ENCODE data around the gene CFAP53.

Gene CFAP53

DNA sequence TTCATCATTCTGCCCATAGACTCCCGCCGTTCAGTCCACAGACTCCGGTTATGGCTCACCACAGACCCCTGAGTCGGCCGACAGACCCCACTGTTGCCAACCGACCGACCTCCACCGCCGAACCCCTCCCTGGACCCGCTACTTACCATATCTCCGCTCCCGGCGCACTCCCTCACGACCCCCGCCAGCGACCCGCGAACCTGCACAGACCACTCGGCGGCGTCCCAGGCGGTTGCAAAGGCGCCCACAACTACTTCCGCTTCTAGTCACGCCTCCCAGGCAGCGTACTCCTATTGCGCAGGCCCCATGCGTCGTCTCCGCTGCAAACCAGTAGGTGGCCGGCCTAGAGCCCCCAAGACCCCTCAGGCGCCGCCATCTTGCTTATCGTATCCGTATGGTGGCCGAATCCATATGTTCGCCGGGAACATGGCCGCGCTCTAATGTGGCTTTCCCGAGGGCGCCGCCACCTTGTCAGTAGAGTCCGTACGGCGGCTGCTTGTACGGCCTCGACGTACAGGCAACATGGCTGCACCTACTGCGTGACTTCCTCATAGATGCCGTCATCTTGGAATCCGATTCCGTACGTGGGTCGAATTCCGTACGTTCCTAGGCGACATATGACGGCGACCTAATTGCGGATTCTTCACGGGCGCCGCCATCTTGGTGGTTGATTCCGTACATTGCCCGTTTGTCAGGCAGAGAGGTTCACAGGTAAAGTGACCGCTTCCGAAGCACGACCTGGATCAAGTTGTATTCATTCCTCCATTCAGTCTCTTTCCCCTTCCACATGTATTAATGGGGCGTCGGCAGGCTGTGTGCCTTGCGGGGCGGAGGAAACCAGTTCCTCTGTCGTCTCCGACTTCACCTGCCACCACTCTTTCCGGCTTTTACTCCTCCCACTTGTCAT lies 21.4 kb upstream of the CFAP53 start, which contains the start of gene CXXC1:
Gene CXXC1 (minus strand): TSS at position 252 of the 907 bp plus-strand sequence. CDS start 103 bp downstream, at position 149.
- peak; percentile 84 for DNase-seq

GRCh38 chr18:50287028-50287440 lies 20.7 kb upstream of the CFAP53 start:
- no peak for DNase-seq

DNA sequence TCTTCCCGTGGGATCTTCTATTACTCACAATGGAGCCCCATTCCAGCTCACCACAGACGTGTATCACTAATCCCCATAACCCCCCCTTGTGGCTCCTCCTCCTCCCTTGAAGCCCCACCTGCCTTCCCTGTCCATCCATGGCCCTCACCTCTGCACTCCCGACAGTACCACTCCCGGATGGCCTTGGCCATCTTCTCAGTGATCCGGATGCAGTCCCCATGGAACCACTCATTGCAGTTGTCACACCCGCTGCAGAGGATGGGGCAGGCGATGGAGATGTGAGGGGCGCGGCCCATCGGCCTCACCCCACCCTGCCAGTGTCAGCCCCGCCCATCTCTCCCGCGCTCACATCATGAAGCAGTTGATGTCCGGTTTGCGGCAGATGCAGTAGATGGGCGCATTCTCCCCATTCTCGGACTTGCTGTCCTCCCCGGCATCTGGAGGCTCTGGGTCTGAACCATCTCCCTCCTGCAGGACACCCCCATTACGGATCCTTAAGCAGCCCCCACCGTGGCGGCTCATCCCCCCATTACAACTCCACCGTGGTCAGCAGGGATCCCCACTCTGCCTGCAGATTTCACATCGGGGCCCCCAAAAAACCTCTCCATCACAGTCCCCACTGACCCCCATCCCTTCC lies 20.2 kb upstream of the CFAP53 start:
- DNase-seq: no peak

DNA sequence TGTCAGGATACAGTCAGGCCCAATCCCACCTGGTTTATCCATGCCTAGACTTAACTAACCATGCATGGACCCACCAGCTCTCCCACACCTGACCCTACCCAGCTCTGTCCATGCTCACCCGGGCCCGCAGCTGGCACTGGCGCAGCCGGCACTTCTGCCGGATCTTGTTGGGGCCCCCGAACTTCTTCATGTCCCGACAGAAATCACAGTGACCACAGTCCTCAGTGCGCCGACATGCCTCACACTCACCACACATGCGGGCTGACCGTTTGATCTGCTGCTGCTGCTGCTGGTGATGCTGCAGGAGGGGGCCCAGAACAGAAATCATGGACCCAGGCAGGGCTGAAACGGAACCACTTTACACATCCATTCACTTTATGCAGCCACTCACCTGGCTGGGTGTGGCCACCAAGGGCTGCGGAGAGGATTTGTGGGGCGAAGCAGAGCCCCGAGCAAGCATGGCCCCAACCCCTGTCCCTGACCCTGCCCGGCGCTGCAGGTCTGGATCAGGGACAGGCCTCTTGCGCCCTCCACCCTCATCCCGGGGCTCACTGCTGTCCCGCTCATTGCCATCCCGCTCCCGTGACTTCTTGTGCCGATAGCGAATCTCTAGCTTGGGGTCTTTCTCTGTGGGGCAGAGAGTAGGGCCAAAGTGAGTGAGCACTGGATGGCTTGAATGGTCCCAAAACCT lies 19.5 kb upstream of the CFAP53 start:
- no peak for DNase-seq

DNA sequence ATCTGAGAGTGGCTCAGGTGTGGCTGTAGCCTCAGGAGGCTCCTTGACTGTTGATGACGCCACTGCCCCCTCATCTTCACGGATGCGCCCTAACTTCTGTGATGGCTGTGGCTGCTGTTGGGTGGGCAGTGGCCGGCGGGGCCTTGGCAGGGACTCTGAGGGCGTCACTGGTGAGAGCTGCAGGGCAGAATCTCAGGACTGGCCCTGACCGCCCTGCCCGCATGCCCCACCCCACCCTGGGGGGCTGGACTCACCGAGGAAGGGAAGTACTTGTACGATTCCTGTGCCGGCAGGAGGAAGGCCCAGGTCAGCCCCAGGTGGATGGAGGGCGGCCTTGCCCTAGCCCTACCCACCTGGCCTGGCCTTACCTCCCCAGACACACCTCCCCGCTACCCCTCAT lies 18.8 kb upstream of the CFAP53 start:
- DNase-seq: no peak

DNA sequence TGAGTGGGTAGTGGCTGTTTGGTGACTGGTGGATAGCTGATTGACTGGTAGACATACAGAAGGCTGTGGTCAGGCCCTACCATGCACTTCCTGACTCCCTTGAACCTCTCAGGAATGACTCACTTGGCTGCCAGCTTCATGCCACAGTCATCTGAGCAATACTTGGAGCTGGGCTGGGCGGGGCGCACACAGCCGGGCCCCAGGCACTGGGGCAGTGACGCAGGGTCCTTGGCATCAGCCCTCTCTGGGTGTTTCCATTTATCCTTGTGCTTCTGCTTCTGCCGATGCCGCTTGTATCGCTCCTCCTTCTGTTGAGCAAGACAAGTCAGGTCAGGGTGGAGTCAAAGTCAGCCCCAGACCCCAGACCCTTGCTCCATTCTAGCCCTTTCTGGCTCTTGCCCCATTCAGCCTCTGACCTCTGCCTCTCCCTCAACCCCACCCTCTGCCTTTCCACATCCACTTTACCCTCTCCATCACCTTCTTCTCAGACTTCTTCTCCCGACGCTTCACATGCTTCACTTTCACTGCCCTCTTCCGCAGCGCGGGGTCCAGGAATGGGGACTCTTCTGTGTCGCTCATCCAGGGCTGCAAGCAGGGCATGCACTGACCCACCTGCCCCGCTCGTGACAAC lies 18.1 kb upstream of the CFAP53 start:
- DNase-seq: no peak

GRCh38 chr18:50283469-50284209 lies 17.3 kb upstream of the CFAP53 start:
- no peak for DNase-seq

DNA sequence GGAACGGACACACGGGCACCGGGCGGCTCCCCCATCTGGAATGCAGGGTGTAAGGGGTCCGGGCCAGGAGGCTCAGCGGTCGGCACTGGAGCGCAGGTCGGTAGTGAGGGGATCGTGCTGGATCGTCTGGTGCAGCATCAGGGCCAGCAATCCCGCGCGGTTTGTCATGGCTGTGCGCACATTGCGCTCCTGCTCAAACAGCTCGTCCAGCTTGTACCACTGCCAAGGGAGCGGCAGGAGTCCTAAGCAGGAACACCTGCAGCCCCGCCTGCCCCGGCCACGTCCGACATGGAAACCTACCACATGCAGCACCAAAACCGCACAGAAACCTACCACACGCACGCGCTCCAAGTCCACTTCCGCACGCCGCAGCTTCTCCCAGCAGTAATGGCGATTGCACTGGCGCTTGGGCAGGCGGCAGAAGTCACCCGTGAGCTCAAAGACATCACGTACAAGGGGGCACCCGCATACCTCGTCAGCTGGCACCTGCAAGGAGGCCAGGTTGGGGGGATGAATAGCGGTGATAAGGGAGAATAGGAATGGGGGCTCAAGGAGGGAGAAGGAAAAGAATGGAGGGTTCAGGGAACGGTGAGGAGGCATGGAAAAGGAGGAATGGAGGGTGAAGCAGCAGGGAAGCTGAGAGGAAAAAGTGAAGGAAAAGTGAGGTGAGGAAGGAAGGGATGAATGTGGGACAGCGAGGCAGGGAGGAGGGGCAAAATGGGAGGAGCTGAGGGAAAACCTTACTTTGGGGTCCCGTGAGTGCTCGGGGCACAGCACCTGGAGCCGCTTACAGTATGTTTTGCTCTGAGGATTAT lies 16.4 kb upstream of the CFAP53 start:
- no peak for DNase-seq

GRCh38 chr18:50281972-50282520 lies 15.8 kb upstream of the CFAP53 start:
- no peak for DNase-seq

GRCh38 chr18:50281295-50281971 lies 15.1 kb upstream of the CFAP53 start, which contains the start of gene MBD1:
TSS of gene MBD1 (minus strand) at chr18:50281523. CDS start at chr18:50279992, 1,531 bp downstream.
- DNase-seq: peak; percentile 69

DNA sequence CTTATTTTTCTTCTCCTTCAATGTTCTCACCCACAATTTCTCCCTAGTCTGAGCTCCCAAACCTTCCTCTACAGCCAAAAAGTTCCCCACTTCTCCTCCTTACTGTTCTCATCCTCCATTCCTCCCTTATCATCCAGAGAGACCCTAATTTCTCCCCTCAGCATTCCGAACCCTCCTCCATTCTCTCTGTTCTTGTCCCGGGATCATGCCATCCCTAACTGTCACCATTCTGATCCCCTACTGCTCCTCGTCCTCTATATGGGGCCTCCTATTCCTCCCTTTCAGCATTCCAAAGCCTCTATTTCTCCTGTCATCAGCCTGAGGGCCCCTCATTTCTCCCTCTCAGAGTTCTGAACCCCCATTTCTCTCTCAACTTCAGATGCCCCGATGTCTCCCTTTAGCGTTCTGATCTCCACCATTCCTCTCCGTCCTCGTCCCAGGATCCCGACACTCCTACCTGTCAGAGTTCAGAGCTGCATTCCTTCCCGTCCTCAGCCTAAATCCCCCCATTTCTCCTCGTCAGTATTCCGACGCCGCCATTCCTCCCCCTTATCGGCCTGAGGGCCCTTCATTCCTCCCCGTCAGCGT lies 14.5 kb upstream of the CFAP53 start:
- no peak for DNase-seq

- no peak for DNase-seq
Measured at GRCh38 chr18:50279752-50280151, 13.5 kb upstream of the CFAP53 start.

DNA sequence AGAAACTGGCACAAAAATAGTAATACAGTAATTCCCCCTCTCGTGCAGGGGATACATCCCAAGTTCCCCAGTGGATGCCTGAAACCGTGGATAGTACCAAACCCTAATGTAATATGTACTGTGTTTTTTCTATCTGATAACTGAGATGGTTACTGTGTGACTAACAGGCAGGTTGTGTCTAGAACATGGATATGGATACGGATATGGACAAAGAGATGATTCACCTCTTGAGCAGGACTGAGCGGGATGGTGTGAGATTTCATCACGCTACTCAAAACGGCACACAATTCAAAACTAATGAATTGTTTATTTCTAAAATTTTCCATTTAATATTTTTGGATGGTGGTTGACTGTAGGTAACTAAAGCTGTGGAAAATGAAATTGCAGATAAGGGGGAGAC lies 11.6 kb upstream of the CFAP53 start:
- DNase-seq: no peak

DNA sequence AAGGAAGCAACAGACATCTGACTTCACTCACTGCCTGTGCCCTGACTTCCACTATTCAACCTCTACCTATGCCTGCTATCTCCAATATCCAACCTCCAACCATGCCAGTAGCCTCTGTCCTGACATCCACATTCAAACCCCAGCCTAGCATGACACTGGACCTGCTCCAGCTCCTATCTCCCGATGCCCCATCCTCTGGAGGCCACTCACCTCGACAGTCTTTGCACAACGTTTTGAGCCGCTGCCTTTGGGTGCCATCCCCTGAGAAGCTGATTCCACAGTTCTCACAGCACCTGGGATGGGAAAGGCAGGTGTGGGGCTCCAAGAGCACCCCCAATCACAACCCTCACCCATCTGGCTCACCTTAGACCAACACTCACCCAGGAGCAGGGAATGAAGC lies 10.2 kb upstream of the CFAP53 start:
- no peak for DNase-seq

DNA sequence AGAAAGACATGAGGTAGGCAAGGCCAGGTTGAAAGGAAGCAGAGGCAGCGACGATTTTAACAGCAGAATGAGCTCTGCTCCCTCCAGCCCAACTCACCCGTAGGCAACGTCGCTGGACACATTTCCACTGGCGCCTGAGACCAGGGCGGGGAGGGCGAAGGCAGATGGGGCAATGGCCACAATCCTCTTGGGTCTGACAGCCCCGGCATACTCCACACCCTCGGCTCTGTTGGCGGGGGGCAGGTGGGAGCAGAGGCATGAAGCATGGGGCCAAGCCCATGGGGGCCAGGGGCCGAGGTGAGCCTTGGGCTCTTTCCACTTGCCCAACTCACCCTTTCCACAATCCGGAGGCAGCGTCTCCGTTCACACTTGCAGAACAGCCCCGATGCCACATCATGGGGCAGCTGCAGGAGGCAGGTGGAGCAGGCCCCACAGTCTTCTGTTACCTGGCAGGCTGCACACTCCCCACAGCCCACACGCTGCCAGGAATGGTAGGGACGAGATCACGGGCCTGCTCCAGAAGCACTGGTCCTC lies 9.3 kb upstream of the CFAP53 start:
- DNase-seq: no peak

- no peak for DNase-seq
Measured at GRCh38 chr18:50274941-50275340, 8.6 kb upstream of the CFAP53 start.

GRCh38 chr18:50274044-50274442 lies 7.7 kb upstream of the CFAP53 start:
- DNase-seq: no peak

- DNase-seq: no peak
Measured at GRCh38 chr18:50273203-50274043, 7.1 kb upstream of the CFAP53 start.

DNA sequence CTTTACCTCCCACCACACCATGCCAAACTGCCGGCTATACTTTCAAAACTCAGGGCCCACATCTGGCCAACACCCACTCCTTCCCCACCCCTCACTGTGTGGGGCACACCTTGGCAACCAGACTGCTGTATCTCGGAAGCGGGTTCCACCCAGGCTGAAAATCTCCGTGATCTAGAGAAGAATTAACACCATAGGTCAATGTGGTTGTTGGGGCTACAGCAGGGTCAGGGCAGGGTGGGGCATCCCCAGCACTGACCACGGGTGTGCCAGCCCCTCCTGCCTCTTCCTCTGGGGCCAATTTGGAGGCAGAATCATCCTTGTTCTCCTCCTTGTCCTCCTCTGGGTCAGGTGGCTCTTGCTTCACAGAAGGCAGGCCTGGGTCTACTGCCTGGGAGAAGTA lies 6.3 kb upstream of the CFAP53 start:
- no peak for DNase-seq

Data from NCI-H187 treated with DMSO at 0.1 percent for 48 hours (cell line).